Testis (tissue), 2 donors: ENCODE measurements around the gene NRROS.

Source experiments
- CTCF ChIP-seq, 3 experiments: fragments of 450-650 bp in 2 of 3; fragments of 200-600 bp in 1 of 3; sonication (generic) in 1 of 3; IDR thresholded peaks; one replicate each; pipeline ENCODE4 v1.5.1; 2016 to 2019; ENCODE audit warnings: antibody characterized with exemption in 3 of 3, mild to moderate bottlenecking in 2 of 3, moderate library complexity in 1 of 3
- POLR2A ChIP-seq: fragments of 450-650 bp; IDR thresholded peaks from one replicate; pipeline ENCODE4 v1.6.1; 2017; ENCODE audit warnings: antibody characterized with exemption, mild to moderate bottlenecking, moderate library complexity

- no peak for TF ChIP-seq CTCF (IDR thresholded peaks at IDR 0.05)
- no peak for TF ChIP-seq POLR2A
These were observed 27.7 kb downstream of the NRROS start for GRCh38 chr3:196667056-196667825.
